ENCODE data around the gene WDHD1.
"Not testable (repeated sequence)": the region's sequence is repeated elsewhere in the genome, so short reads cannot be mapped to it uniquely, and the experiment has no call there.

Gene WDHD1

DNA sequence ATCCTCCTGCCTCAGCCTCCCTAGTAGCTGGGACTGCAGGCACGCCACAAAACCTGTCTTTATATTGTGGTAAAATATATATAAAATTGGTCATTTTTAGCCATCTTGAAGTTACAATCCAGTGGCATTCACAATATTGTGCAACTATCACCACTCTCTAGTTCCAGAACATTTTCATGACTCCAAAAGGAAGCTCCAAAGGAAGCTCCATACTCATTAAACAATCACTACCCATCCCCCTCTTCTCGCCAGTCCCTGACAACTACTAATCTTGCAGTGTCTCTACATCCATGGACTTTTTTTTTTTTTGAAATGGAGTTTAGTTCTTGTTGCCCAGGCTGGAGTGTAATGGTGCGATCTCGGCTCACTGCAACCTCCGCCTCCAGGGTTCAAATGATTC, 127.3 kb downstream of the WDHD1 start:
- no peak for TF ChIP-seq RARB (CRISPR knock-in tag; IDR thresholded peaks at IDR 0.05)
- TF ChIP-seq ZFP30 (CRISPR knock-in tag; IDR thresholded peaks at IDR 0.05), result no peak
- TF ChIP-seq SNAI2 (CRISPR knock-in tag; IDR thresholded peaks at IDR 0.05), result no peak
- no peak for TF ChIP-seq TCF4 (CRISPR knock-in tag; IDR thresholded peaks at IDR 0.05; ENCODE audit: borderline replicate concordance)
- TF ChIP-seq ARNTL (CRISPR knock-in tag; IDR thresholded peaks at IDR 0.05; ENCODE audit: borderline replicate concordance, low read depth), result no peak
- TF ChIP-seq, protein P1, sequence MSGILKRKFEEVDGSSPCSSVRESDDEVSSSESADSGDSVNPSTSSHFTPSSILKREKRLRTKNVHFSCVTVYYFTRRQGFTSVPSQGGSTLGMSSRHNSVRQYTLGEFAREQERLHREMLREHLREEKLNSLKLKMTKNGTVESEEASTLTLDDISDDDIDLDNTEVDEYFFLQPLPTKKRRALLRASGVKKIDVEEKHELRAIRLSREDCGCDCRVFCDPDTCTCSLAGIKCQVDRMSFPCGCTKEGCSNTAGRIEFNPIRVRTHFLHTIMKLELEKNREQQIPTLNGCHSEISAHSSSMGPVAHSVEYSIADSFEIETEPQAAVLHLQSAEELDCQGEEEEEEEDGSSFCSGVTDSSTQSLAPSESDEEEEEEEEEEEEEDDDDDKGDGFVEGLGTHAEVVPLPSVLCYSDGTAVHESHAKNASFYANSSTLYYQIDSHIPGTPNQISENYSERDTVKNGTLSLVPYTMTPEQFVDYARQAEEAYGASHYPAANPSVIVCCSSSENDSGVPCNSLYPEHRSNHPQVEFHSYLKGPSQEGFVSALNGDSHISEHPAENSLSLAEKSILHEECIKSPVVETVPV (CRISPR knock-in tag; IDR thresholded peaks at IDR 0.05), result no peak
- TF ChIP-seq, protein P2, sequence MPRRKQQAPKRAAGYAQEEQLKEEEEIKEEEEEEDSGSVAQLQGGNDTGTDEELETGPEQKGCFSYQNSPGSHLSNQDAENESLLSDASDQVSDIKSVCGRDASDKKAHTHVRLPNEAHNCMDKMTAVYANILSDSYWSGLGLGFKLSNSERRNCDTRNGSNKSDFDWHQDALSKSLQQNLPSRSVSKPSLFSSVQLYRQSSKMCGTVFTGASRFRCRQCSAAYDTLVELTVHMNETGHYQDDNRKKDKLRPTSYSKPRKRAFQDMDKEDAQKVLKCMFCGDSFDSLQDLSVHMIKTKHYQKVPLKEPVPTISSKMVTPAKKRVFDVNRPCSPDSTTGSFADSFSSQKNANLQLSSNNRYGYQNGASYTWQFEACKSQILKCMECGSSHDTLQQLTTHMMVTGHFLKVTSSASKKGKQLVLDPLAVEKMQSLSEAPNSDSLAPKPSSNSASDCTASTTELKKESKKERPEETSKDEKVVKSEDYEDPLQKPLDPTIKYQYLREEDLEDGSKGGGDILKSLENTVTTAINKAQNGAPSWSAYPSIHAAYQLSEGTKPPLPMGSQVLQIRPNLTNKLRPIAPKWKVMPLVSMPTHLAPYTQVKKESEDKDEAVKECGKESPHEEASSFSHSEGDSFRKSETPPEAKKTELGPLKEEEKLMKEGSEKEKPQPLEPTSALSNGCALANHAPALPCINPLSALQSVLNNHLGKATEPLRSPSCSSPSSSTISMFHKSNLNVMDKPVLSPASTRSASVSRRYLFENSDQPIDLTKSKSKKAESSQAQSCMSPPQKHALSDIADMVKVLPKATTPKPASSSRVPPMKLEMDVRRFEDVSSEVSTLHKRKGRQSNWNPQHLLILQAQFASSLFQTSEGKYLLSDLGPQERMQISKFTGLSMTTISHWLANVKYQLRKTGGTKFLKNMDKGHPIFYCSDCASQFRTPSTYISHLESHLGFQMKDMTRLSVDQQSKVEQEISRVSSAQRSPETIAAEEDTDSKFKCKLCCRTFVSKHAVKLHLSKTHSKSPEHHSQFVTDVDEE (CRISPR knock-in tag; IDR thresholded peaks at IDR 0.05), result no peak
- TF ChIP-seq OSR1 (CRISPR knock-in tag; IDR thresholded peaks at IDR 0.05), result no peak
- no peak for TF ChIP-seq CSDC2 (CRISPR knock-in tag; IDR thresholded peaks at IDR 0.05)
- TF ChIP-seq ISL1 (CRISPR knock-in tag; IDR thresholded peaks at IDR 0.05), result no peak
- no peak for TF ChIP-seq PPARA (CRISPR knock-in tag; IDR thresholded peaks at IDR 0.05; ENCODE audit: borderline replicate concordance)
- no peak for TF ChIP-seq ESRRG (CRISPR knock-in tag; IDR thresholded peaks at IDR 0.05)
- TF ChIP-seq, protein P3, sequence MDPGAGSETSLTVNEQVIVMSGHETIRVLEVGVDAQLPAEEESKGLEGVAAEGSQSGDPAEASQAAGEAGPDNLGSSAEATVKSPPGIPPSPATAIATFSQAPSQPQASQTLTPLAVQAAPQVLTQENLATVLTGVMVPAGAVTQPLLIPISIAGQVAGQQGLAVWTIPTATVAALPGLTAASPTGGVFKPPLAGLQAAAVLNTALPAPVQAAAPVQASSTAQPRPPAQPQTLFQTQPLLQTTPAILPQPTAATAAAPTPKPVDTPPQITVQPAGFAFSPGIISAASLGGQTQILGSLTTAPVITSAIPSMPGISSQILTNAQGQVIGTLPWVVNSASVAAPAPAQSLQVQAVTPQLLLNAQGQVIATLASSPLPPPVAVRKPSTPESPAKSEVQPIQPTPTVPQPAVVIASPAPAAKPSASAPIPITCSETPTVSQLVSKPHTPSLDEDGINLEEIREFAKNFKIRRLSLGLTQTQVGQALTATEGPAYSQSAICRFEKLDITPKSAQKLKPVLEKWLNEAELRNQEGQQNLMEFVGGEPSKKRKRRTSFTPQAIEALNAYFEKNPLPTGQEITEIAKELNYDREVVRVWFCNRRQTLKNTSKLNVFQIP (CRISPR knock-in tag; IDR thresholded peaks at IDR 0.05; ENCODE audit: borderline replicate concordance, low read depth), result no peak
- no peak for TF ChIP-seq TOX (CRISPR knock-in tag; IDR thresholded peaks at IDR 0.05; ENCODE audit: borderline replicate concordance)
- TF ChIP-seq ZC3H10 (CRISPR knock-in tag; IDR thresholded peaks at IDR 0.05), result no peak
- TF ChIP-seq, protein P4, sequence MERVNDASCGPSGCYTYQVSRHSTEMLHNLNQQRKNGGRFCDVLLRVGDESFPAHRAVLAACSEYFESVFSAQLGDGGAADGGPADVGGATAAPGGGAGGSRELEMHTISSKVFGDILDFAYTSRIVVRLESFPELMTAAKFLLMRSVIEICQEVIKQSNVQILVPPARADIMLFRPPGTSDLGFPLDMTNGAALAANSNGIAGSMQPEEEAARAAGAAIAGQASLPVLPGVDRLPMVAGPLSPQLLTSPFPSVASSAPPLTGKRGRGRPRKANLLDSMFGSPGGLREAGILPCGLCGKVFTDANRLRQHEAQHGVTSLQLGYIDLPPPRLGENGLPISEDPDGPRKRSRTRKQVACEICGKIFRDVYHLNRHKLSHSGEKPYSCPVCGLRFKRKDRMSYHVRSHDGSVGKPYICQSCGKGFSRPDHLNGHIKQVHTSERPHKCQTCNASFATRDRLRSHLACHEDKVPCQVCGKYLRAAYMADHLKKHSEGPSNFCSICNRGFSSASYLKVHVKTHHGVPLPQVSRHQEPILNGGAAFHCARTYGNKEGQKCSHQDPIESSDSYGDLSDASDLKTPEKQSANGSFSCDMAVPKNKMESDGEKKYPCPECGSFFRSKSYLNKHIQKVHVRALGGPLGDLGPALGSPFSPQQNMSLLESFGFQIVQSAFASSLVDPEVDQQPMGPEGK (CRISPR knock-in tag; IDR thresholded peaks at IDR 0.05; ENCODE audit: borderline replicate concordance), result no peak
- TF ChIP-seq, protein P5, sequence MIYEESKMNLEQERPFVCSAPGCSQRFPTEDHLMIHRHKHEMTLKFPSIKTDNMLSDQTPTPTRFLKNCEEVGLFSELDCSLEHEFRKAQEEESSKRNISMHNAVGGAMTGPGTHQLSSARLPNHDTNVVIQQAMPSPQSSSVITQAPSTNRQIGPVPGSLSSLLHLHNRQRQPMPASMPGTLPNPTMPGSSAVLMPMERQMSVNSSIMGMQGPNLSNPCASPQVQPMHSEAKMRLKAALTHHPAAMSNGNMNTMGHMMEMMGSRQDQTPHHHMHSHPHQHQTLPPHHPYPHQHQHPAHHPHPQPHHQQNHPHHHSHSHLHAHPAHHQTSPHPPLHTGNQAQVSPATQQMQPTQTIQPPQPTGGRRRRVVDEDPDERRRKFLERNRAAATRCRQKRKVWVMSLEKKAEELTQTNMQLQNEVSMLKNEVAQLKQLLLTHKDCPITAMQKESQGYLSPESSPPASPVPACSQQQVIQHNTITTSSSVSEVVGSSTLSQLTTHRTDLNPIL (CRISPR knock-in tag; IDR thresholded peaks at IDR 0.05; ENCODE audit: low read depth), result no peak
- no peak for ATAC-seq

DNA sequence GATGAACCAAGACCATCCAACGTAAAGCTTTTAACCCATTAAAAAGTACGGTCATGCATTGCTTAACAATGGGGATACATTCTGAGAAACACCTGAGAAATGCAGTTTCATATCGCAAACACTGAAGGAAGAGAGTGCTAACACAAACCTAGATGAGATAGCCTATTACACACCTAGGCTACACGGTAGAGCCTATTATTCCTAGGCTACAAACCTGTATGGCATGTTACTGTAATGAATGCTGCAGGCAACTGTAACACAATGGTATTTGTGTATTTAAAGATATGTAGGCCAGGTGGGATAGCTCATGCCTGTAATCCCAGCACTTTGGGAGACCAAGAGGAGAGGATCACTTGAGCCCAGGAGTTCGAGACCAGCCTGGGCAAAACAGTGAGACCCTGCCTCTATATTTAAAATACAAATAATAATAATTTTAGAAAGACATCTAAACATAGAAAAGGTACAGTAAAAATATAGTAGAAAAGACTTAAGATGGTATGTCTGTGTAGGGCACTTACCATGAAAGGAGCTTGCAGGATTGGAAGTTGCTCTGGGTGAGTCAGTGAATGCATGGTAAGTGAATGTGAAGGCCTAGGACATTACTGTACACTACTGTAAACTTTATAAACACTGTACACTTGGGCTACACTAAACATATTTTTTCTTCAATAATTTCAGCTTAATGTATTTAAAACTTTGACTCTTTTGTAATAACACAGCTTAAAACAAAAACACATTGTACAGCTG, 128.9 kb downstream of the WDHD1 start:
- ATAC-seq, result not testable (repeated sequence)

DNA sequence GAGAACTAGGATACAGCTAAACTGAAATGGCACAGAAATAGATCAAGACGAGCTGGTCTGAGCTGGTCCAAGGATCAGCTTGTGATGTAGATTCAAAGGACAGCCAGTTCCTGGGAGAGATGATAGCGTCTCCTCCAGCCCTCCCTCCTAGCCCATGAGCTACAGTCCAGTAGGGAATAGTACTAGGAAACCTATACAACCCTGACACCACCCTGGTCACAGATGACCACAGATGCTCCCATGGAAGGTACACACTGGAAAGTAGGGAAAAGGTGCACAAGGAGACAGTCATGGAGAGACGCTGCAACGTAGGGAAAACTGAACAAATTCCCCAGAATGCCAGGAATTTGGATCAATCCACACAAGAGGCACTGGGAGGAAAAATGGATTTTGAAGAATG, 131.2 kb downstream of the WDHD1 start:
- ATAC-seq, result peak; percentile 29; the same call in 2 of the 3 replicates
- TF ChIP-seq ARNTL (CRISPR knock-in tag; IDR thresholded peaks at IDR 0.05; ENCODE audit: borderline replicate concordance, low read depth), result no peak
- TF ChIP-seq ZFP3 (CRISPR knock-in tag; IDR thresholded peaks at IDR 0.05), result no peak
- TF ChIP-seq, protein P1 (CRISPR knock-in tag; IDR thresholded peaks at IDR 0.05), result no peak
- TF ChIP-seq ESRRG (CRISPR knock-in tag; IDR thresholded peaks at IDR 0.05), result no peak
- no peak for TF ChIP-seq OSR1 (CRISPR knock-in tag; IDR thresholded peaks at IDR 0.05)
- TF ChIP-seq ZNF70 (CRISPR knock-in tag; IDR thresholded peaks at IDR 0.05), result no peak
- TF ChIP-seq PPARA (CRISPR knock-in tag; IDR thresholded peaks at IDR 0.05; ENCODE audit: borderline replicate concordance), result no peak
- TF ChIP-seq, protein P2 (CRISPR knock-in tag; IDR thresholded peaks at IDR 0.05), result no peak
- TF ChIP-seq TCF4 (CRISPR knock-in tag; IDR thresholded peaks at IDR 0.05; ENCODE audit: borderline replicate concordance), result no peak
- no peak for TF ChIP-seq ZNF8 (CRISPR knock-in tag; IDR thresholded peaks at IDR 0.05)
- TF ChIP-seq ISL1 (CRISPR knock-in tag; IDR thresholded peaks at IDR 0.05), result no peak
- no peak for TF ChIP-seq BACH2 (CRISPR knock-in tag; IDR thresholded peaks at IDR 0.05; ENCODE audit: borderline replicate concordance)
- TF ChIP-seq, protein P4 (CRISPR knock-in tag; IDR thresholded peaks at IDR 0.05; ENCODE audit: borderline replicate concordance), result no peak

Data from SK-N-SH treated with all-trans-retinoic acid at 6 μM for 48 hours (cell line).